GM19238 (cell line): ENCODE data around the gene MPDZ.
"Not testable (repeated sequence)": the region's sequence is repeated elsewhere in the genome, so short reads cannot be mapped to it uniquely, and the experiment has no call there.

Experiments used
- DNase-seq: peaks from one replicate; pipeline ENCODE4 v3.0.0; 2011; ENCODE audit warnings: low spot score; ENCODE audit not compliant: insufficient read length

Gene MPDZ

DNA sequence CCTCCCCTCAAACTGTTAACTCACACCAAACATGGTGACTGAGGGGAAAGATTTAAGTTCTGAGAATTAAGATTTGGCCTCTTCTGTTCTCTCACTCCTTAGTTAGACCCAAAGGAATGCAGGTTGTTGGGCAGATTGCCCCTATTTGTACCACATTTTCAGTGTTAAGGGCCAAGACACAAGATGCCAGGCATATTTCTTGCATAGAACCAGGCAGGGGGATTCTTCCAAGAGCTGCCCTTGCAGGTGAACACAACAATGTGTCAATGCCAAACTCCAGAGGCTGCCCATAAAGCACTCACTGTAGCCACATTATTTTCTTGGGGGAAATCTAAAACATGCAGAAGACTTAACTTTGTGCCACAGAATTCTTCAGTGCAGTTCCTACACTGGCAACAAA, 14.7 kb downstream of the MPDZ start:
- no peak for DNase-seq

DNA sequence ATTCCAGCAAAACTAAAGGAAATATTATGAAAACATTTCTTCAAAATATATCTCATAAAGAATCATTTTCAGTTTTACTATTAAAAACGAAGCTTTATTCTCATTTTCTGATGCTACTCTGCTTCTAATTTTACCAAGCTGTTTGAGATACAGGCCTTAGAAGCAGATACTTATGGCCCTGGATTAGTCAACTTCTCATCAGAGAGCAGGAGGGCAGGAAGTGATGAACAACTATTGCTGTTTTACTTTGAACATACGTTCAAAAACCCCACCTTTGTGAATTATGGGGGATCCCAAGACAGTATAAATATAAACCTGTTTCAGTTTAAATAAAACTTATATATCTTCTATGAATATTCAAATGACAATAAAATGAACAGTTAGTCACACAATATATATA, 16.0 kb downstream of the MPDZ start:
- DNase-seq = no peak

DNA sequence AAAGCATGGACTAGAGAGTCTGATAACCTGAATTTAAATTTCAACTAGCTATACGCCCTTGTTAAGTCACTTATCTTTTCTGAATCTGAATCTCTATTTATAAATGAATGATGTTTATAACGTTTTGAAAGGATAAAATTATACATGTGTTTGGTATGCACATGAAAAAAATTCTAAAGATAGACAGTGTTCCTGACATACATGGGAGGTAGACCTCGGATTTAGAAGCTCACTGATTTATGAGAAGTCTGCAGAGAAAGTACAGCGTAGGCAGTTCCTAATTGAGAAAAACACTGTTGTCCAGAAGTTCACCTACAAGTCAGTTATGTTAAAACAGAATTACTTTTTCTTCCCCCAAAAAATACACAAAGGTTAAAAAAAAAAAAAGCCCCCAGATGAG, 26.6 kb downstream of the MPDZ start:
- no peak for DNase-seq

DNA sequence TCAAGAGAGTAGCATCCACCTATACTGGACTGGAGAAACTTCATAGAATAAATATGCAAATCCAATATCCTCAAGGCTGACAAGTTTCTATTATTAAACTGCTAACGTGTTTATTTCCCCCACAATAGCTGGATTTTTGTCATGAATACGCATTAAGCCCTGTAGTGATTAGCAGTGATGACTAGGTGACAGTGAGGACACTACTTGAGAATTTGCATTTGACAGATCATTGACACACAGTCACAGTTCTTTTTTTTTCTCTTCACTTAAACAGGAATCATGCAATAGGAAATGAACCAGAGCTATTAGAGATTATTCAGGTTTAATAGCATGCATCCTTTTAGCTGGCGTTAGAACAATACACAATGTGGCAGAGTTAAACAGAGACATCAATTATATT, 35.3 kb downstream of the MPDZ start:
- DNase-seq = no peak

DNA sequence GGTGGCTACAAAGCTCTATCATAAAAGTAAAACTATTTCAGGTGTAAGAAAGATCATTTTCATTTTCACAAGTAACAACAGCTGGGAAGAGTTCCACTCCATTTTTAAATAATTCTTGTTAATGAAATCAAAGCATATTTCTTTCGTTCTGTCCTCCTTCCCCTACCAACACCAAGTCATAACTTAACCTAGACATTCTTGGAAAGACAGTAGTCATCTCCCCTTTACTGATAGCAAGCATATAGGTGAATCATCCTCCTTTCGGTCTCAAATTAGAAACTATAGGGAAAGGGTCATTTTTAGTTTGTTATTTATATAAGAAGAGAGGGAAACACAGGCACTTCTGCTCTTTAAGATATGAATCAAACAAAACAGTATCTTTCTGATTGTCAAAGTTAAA, 38.2 kb downstream of the MPDZ start:
- DNase-seq = no peak

DNA sequence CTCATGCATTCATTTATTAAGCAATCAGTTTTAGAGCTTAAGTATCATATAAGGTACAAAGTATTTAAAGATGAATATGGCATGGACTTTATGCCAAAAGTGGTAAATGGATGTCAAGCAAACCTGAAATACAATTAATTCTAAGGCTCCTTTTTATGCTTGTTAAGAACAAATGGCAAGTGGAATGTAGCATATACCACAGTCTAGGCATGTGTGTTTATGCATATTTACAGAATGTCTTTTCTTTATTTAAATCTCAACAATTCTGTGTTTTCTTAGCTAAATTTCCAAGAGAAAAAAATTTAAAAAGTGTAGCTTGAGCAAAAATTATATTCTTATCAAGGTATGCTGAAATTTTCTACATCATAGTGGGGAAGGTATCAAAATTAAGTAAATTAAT, 39.8 kb downstream of the MPDZ start:
- no peak for DNase-seq

GRCh38 chr9:13239208-13239607, 40.3 kb downstream of the MPDZ start:
- DNase-seq = no peak

GRCh38 chr9:13234932-13235331, 44.6 kb downstream of the MPDZ start:
- no peak for DNase-seq

GRCh38 chr9:13228431-13228830, 51.1 kb downstream of the MPDZ start:
- DNase-seq = no peak

GRCh38 chr9:13224366-13224765, 55.1 kb downstream of the MPDZ start:
- DNase-seq = no peak

- not testable (repeated sequence) for DNase-seq
Measured at GRCh38 chr9:13222733-13223132, 56.8 kb downstream of the MPDZ start.

DNA sequence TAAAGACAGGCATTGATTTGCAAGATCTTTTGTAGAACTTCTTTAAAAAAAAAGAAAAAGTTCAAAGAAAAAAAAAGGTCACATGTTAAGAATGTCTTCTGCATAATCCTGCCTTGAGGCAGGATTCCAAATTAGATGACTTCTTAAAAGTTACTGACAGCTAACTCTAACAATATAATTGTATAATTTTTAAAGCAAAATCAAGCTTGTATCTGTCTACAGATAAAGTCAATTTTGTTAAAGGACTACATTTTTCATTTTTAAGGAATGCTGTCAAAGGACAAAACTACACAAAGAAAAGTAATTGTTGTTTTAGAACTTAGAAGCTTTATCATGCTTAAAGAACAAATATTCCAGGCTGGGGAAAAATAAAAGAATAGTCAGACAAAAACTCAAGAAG, 57.8 kb downstream of the MPDZ start:
- no peak for DNase-seq

DNA sequence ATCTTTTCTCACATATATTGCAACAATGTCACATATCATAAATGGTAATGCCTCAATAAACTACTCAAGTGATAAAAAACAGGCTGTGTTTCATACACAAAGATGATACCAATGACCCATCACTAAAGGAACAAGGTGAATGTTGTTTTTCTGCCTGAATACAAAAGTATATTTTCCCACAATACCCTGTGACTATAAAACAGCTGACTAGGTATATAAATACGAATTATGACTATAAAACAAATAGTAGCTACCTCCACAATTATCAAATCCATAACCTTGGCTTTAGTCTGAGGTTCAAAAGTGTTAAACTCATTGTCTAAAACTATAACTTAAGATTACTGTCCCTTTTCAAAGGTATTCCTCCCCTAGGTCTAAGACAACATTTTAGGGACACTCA, 58.7 kb downstream of the MPDZ start:
- no peak for DNase-seq

- no peak for DNase-seq
Measured at GRCh38 chr9:13215791-13216554, 63.5 kb downstream of the MPDZ start.

- DNase-seq = no peak
Measured at GRCh38 chr9:13213998-13214397, 65.5 kb downstream of the MPDZ start.

DNA sequence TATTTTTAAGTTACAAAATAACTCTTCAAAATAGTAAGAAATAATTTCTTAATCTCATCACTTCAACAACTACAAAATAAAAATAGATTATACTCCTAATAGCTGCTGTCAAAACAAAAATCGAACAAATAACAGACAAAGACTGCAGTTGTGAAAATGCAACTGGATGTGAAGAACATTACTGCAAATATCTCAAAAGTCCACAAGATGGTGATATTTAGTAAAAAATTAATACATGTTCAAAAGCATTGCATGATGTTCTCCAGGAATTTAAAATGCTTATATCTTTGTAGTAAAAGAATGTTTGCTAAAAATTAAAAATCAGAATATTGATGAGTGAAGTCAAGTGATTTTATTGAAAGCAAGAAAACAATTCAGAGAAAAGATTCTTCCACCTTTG, 66.2 kb downstream of the MPDZ start:
- no peak for DNase-seq

DNA sequence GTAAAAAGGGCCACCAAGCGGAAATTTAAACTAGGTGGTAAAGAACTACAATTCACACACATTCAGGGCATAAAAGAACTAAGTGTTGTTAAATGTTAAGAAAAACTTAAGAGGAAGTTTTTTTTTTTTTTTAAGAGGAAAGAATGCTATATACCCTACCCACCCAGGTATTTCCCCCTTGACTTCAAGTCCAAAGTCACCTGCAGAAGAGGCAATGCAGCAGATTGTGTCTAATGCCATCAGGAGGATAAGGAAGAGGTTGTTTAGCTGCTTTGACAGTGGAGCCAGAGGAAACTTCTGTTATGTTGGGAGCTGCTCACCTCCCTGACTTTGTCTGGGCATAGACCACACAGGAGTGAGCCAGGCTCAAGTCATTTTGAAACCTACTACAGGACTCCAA, 69.2 kb downstream of the MPDZ start:
- DNase-seq = no peak

GRCh38 chr9:13209498-13209897, 70.0 kb downstream of the MPDZ start:
- DNase-seq = no peak

DNA sequence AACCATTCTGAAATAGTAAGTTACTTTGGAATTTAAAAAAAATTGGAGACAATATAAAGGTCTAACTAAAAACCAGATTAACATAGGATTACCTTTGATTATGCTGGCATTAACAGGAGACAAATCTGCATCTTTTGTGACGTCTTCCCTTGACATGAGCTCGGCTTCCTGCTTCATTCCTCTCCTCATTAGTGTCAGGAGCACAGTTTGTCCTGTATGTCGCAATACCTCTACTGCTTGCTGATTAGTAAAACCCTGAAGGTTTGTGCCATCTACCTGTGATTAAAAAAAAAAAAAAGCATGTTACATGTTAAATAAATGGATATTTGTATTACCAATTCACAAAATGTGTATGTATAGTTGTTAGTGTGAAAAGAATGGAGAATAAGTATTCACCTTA, 73.7 kb downstream of the MPDZ start:
- DNase-seq = no peak

DNA sequence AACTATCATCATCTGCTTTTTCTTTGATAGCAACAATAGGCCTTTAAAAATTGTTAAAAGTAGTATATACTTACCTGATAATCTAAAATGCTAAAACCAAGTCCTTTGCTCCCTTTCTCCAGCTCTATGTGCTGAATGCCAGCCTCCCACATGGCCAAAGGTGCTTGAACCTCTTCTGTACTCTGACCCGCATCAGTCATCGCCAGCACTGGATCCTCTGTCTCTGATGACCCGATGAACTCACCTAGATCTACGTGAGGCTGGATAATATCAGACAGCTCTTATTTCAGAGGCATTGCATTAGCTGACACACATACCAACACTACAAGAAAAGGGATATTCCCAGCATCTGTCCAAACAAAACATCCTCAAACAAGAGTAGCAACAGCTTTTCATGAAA, 89.5 kb downstream of the MPDZ start:
- no peak for DNase-seq

DNA sequence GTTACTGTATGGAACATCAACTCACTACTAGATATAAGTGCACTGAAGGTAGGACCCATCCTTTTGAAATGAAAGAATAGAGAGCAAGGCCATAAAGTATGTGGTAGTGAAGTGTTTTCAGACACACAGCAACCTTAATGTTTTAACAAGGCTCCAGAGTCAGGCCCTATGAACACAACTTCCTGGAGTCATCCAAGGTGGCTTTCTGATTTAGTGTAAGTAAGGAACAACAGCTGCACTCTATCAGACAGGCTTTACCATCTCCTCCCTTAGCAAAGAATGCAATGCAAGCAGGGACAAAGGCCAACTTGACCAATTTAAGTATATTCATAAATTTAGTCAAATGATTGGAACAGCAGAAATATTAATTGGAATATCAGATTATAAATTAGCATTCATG, 90.1 kb downstream of the MPDZ start:
- no peak for DNase-seq

DNA sequence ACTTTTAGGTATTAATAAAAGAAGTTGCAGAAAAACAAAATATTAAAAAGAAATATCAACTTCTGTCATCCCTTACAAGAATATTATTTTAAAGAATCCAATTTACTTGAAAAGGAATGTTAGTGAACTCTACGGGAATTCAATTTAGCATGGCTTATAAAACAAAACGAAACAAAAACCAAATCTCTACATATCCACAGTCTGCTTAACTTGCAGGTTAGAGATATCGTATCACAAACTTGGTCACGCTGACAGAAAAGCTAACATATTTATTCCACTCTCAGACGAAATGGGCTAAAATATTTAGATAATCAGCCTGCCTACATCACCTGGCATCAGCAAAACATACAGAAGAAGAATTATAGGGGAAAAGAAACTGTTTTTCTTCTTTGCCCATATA, 92.7 kb downstream of the MPDZ start:
- DNase-seq = no peak

- DNase-seq = no peak
Measured at GRCh38 chr9:13186091-13186490, 93.4 kb downstream of the MPDZ start.

- DNase-seq = no peak
Measured at GRCh38 chr9:13181652-13182051, 97.8 kb downstream of the MPDZ start.
